ENCODE measurements around the gene SS18L1.

- TF ChIP-seq CTCF (conservative IDR thresholded peaks at IDR 0.05; ENCODE audit: low read length) (no peak), EZH2phosphoT487 (IDR thresholded peaks at IDR 0.05; ENCODE audit: borderline replicate concordance) (no peak)
These were observed 15.0 kb downstream of the SS18L1 start for GRCh38 chr20:62158541-62158940.
